Panc1 (cell line): ENCODE data around the gene ACACA. TPM values are rescaled to one million over a fixed set of nuclear protein-coding genes. Genes with fewer than 3 reads are reported as not detected.

Experiments
- ATAC-seq: fragments of 200-7000 bp; cut with Tn5 transposase; 2 replicates; pipeline ENCODE4 v1.9.1; 2020; ENCODE audit warnings: mild to moderate bottlenecking, moderate library complexity
- BruUV-seq: library from RNA; stranded (reverse); fragments of 400-500 nt; replicated peaks from 2 replicates; lab custom pipeline; 2021; lab: Mats Ljungman, UMichigan
- CTCF ChIA-PET: fragments of 300-600 bp; sonication (Branson Sonifier 250); formaldehyde crosslinking; loops from one replicate; lab custom pipeline; 2022; ENCODE audit warnings: antibody characterized with exemption; lab: Charles Lee
- POLR2A ChIA-PET: fragments of 300-600 bp; sonication (Branson Sonifier 250); formaldehyde crosslinking; loops from one replicate; lab custom pipeline; 2022; ENCODE audit warnings: antibody characterized with exemption; lab: Charles Lee
- DNase-seq: peaks from one replicate; pipeline ENCODE4 v3.0.0-alpha.2; 2010; ENCODE audit warnings: low read depth, low spot score
- H3K27ac ChIP-seq: 2 replicates; pipeline ENCODE4 v1.5.1; 2011; ENCODE audit warnings: mild to moderate bottlenecking, low read length, inconsistent platforms
- H3K27me3 ChIP-seq: fragments of 200-500 bp; sonication (Bioruptor generic); 2 replicates; pipeline ENCODE4 v1.6.0; 2014; ENCODE audit warnings: low read length, inconsistent platforms; ENCODE audit not compliant: control insufficient read depth, insufficient read depth
- H3K36me3 ChIP-seq: fragments of 200-500 bp; sonication (Bioruptor generic); 2 replicates; pipeline ENCODE4 v1.5.1; 2014; ENCODE audit warnings: inconsistent platforms, mild to moderate bottlenecking, low read length, moderate library complexity; ENCODE audit not compliant: control insufficient read depth, insufficient read depth
- H3K4me1 ChIP-seq: 2 replicates; pipeline ENCODE4 v1.5.1; 2011; ENCODE audit warnings: inconsistent platforms, mild to moderate bottlenecking, low read length, moderate library complexity; ENCODE audit not compliant: control insufficient read depth, insufficient read depth
- H3K4me3 ChIP-seq, 2 experiments: 2 replicates each; pipeline ENCODE4 v1.5.1; 2011 to 2012; ENCODE audit warnings: low read depth in 2 of 2, low read length in 2 of 2, mild to moderate bottlenecking in 2 of 2, inconsistent platforms in 1 of 2, moderate library complexity in 1 of 2
- H3K9me3 ChIP-seq: fragments of 200-500 bp; sonication (Bioruptor generic); 2 replicates; pipeline ENCODE4 v1.5.1; 2014; ENCODE audit warnings: low read depth, mild to moderate bottlenecking, inconsistent platforms, low read length, moderate library complexity; ENCODE audit not compliant: control insufficient read depth, insufficient read depth
- CTCF ChIP-seq: fragments of 450-650 bp; IDR thresholded peaks from 2 replicates; pipeline ENCODE4 v1.5.1; 2017; ENCODE audit warnings: mild to moderate bottlenecking
- POLR2AphosphoS5 ChIP-seq: IDR thresholded peaks from 2 replicates; pipeline ENCODE4 v1.6.1; 2012; ENCODE audit warnings: mild to moderate bottlenecking, low read depth, low read length, moderate library complexity
- REST ChIP-seq, 2 experiments: IDR thresholded peaks; 2 replicates each; pipeline ENCODE4 v1.6.1; 2011 to 2012; ENCODE audit warnings: low read depth in 2 of 2, control low read depth in 1 of 2, low read length in 1 of 2, mild to moderate bottlenecking in 1 of 2, moderate library complexity in 1 of 2; ENCODE audit not compliant: insufficient read depth in 1 of 2
- SIN3A ChIP-seq: IDR thresholded peaks from 2 replicates; pipeline ENCODE4 v1.6.1; 2012; ENCODE audit warnings: low read depth, mild to moderate bottlenecking, low read length, moderate library complexity, borderline replicate concordance; ENCODE audit not compliant: insufficient read depth
- TCF7L2 ChIP-seq: IDR thresholded peaks from 2 replicates; pipeline ENCODE4 v1.6.1; 2011; ENCODE audit warnings: mild to moderate bottlenecking, low read depth, low read length, inconsistent platforms
- in situ Hi-C: cut with HindIII; loops from 2 replicates; pipeline ENCODE4 v1.10.0; 2016; ENCODE audit warnings: low sequenced_read_pairs, low pct_unique_long_range_greater_than_20kb
- intact Hi-C: fragments of 100-400 bp; cut with micrococcal nuclease; formaldehyde crosslinking; loops from one replicate; pipeline ENCODE4 v1.10.0; 2022; ENCODE audit not compliant: unreplicated experiment
- total RNA-seq: library from RNA; stranded (reverse); gene quantifications from one replicate; pipeline ENCODE4 v1.2.1, GENCODE V29; 2021; ENCODE audit not compliant: unreplicated experiment

ACACA gene
- total RNA-seq, 1 experiment from 2014 or later = 131 TPM

GRCh38 chr17:37138571-37139120 lies 268.0 kb downstream of the ACACA start:
- intact Hi-C loops = no loop called here
- CTCF ChIA-PET = no interaction called here
- no peaks in the 10 kb centered on the region for H3K27me3 ChIP-seq
- peaks cover 3% of the 10 kb centered on the region; the same call in 1 of the 2 replicates for H3K36me3 ChIP-seq
- no peak overlapping the region for H3K4me3 ChIP-seq
- H3K9me3 ChIP-seq = no peaks in the 10 kb centered on the region
- no TSS peak for BruUV-seq
- DNase-seq (no peak), ATAC-seq (no peak)
- TF ChIP-seq POLR2AphosphoS5 = no peak
- no peak for TF ChIP-seq SIN3A
- TF ChIP-seq TCF7L2 = no peak
- TF ChIP-seq CTCF = no peak
- TF ChIP-seq REST (IDR thresholded peaks at IDR 0.05; ENCODE audit: insufficient read depth in 1 of 2, low read depth in 2 of 2, low read length in 1 of 2) = no peak
- no peak overlapping the region for H3K27ac ChIP-seq
- POLR2A ChIA-PET = no interaction called here
- in situ Hi-C loops = no loop called here
- no peaks in the 10 kb centered on the region for H3K4me1 ChIP-seq

- intact Hi-C loops (no loop called here), in situ Hi-C loops (no loop called here)
- TF ChIP-seq SIN3A (no peak), CTCF (no peak), POLR2AphosphoS5 (no peak), TCF7L2 (no peak), REST (IDR thresholded peaks at IDR 0.05; ENCODE audit: insufficient read depth in 1 of 2, low read depth in 2 of 2, low read length in 1 of 2) (no peak)
- no TSS peak for BruUV-seq
- Histone ChIP-seq H3K9me3 (no peaks in the 10 kb centered on the region), H3K4me3 (no peak overlapping the region), H3K27me3 (no peaks in the 10 kb centered on the region), H3K27ac (no peak overlapping the region), H3K4me1 (no peaks in the 10 kb centered on the region), H3K36me3 (peaks cover 3% of the 10 kb centered on the region; the same call in 1 of the 2 replicates)
- ATAC-seq (no peak), DNase-seq (no peak)
- ChIA-PET CTCF (no interaction called here), POLR2A (no interaction called here)
Measured at GRCh38 chr17:37137906-37138514, 268.6 kb downstream of the ACACA start.
